Spleen (tissue), 7 donors: ENCODE results near the gene CIP2A.

Experiments
- CTCF ChIP-seq, 11 experiments: fragments of 200-600 bp in 7 of 11; fragments of 450-650 bp in 4 of 11; sonication (generic) in 4 of 11; IDR thresholded peaks in 8 of 11; conservative IDR thresholded peaks in 3 of 11; 1 replicate in 7 of 11; 2 replicates in 4 of 11; pipeline versions ENCODE4 v1.4.0 to v1.8.0; 2016 to 2021; ENCODE audit warnings: antibody characterized with exemption in 11 of 11, inconsistent platforms in 4 of 11, mild to moderate bottlenecking in 1 of 11
- POLR2A ChIP-seq, 3 donors: fragments of 450-650 bp; IDR thresholded peaks; one replicate each; pipeline ENCODE4 v1.5.1; 2017; ENCODE audit warnings: antibody characterized with exemption in 3 of 3, mild to moderate bottlenecking in 1 of 3
- POLR2AphosphoS5 ChIP-seq, 3 donors: sonication (generic); formaldehyde crosslinking; IDR thresholded peaks; one replicate each; pipeline ENCODE4 v1.5.1; 2017; ENCODE audit warnings: antibody characterized with exemption in 3 of 3
- donor health status: DM: no; HTN: no; CAD: no; lungs with moderate emphysema.
- donor health status: DM: no; HTN: no; CAD: no.
- donor health status: DM: no; HTN: no; CAD: no.

DNA sequence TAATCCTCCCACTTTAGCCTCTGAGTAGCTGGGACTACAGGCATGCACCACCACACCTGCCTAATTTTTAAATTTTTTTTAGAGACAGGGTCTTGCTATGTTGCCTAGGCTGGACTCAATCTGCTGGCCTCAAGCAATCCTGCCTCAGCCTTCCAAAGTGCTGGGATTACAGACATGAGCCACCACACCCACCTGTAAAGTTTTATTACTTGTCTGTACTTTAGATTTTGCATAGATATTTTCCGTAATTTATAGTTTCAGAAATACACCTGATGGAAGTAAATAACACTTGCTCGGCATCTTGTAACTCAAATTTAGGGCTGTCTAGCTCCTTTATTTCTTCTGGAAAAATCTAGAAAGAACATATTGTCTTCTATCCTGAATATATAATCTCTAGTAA lies 6.1 kb upstream of the CIP2A start:
- TF ChIP-seq CTCF (IDR thresholded peaks at IDR 0.05 in 8 of 11, conservative IDR thresholded peaks at IDR 0.05 in 3 of 11) (no peak), POLR2A (IDR thresholded peaks at IDR 0.05) (no peak), POLR2AphosphoS5 (IDR thresholded peaks at IDR 0.05) (no peak)
